Measurements from ENCODE around the gene KPNA3.
"Not testable (repeated sequence)": the region's sequence is repeated elsewhere in the genome, so short reads cannot be mapped to it uniquely, and the experiment has no call there.

Gene KPNA3

GRCh38 chr13:49740870-49741269, 51.6 kb downstream of the KPNA3 start:
- no peak for DNase-seq

GRCh38 chr13:49739498-49740187, 52.8 kb downstream of the KPNA3 start:
- no peak for DNase-seq

DNA sequence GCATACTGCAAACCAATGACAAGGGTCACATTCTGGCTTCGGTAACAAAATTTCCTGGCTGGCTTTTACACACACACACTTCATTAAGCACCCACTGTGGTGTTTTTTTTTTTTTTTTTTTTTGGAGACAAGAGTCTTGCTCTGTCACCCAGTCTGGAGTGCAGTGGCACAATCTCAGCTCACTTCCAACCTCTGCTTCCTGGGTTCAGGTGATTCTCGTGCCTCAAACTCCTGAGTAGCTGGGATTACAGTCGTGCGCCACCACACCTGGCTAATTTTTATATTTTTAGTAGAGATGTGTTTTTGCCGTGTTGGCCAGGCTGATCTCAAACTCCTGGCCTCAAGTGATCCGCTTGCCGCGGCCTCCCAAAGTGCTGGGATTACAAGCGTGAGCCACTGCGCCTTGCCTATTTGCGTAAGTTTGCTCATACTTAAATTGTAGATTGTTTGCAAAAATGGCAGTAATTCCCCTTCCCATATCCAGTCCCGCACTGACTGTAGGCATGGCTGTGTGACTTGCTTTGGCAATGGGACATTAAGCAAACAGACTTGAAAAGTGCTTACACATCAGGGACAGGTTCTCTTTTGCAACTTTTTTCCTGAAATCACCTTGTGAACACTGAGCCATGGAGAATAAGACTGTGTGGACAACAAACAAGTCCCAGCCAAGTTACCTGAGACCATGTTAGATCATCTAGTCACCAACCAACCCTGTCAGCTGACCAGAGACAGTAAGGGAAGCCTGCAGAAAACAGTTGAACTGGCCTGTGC, 59.1 kb downstream of the KPNA3 start:
- no peak for DNase-seq

DNA sequence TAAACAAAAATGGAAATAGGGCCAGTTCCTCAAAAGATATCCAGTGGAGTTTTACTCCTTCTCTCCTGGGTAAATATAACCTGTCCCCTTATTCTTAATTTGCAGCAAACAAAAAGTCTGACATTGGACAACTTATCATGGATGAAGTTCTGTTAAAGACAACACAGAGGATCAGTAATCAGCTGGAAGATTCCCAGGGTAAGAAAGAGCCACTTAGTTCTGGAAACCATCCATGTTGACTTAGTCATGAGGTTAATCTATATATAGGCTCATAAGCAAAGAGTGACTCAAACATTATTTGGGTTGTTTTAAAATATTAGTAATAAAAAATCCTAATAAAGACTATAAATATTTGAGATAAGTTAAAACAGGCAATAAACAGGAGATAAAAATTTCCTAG, 60.7 kb downstream of the KPNA3 start:
- no peak for DNase-seq

GRCh38 chr13:49716615-49717014, 75.9 kb downstream of the KPNA3 start:
- DNase-seq = no peak

- no peak for DNase-seq
These were observed 77.7 kb downstream of the KPNA3 start for GRCh38 chr13:49714757-49715156.

- DNase-seq = no peak
These were observed 81.1 kb downstream of the KPNA3 start for GRCh38 chr13:49711218-49711863.

DNA sequence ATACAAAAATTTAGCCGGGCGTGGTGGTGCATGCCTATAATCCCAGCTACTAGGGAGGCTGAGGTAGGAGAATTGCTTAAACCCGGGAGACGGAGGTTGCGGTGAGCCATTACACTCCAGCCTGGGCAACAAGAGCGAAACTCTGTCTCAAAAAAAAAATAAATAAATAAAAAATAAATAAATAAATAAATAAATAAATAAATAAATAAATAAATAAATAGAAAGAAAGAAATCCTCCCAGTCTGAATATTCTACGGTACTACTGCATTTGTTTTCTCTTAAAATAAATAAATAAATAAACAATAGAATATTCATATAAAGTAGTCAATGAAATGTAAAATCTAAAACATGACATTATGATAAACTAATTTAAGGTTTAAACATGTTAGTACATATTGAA, 88.2 kb downstream of the KPNA3 start:
- DNase-seq = not testable (repeated sequence)

GRCh38 chr13:49701491-49701890, 91.0 kb downstream of the KPNA3 start:
- no peak for DNase-seq

DNA sequence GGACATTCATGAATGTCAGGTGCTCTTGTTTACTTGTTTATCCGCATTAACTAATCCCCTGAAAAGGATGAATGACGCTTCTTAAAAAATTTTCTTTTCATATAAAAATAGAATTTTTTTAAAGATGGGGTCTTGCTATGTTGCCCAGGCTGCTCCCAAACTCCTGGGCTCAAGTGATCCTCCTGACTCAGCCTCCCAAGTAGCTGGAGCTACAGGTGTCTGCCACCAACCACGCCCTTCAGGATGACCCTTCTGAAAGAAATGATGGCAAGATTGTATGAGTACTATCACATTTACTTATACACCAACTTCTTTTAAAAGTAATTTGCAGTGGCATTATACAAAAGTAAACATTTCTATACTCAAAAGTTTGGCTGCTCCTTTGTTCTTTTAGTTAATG, 95.0 kb downstream of the KPNA3 start:
- no peak for DNase-seq

- no peak for DNase-seq
These were observed 98.0 kb downstream of the KPNA3 start for GRCh38 chr13:49694446-49694845.

- no peak for DNase-seq
These were observed 98.6 kb downstream of the KPNA3 start for GRCh38 chr13:49693877-49694276.

- DNase-seq = no peak
These were observed 99.2 kb downstream of the KPNA3 start for GRCh38 chr13:49693191-49693733.

DNA sequence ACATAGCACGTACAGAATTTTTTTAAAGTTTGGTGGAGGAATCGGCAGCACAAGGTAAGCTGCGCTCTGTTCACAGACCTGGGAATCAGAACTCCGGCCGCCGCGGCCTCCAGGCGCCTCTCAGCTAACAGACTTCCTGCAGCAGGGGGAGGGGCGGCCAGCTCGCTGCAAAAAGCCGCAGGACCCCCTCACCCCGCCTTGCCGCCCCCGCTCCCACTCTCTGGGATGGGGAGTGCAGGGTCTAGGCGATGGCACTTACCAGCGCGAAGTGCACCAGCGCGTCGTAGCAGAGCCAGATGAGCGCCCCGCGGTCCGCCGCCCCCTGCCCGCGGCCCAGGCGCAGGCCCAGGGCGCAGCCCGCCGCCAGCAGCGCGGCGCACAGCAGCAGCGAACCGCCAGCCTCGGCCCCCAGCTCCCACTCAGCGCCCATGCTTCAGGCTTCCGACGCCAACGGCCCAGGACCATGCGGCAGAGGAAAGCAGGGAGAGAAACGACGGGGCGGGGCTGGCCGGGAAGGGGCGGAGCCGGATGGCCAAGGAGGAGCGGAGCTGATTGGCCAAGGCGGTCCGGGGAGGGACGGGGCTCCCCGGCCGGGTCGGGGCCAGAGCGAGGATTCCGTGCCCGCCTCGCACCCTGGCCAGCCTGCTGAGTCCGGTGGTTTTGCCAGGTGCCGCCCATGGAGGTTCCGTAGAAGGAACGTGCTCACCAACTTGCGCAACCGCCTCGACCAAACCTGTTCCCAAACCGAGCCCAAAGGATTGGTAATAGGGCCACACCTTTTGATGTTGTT, 101.3 kb downstream of the KPNA3 start, which contains the start of gene EBPL:
TSS of gene EBPL (minus strand) at position 492 of the 790 bp plus-strand sequence. CDS start at position 430, 62 bp downstream.
- DNase-seq = peak; percentile 48

GRCh38 chr13:49690133-49690994, 102.1 kb downstream of the KPNA3 start:
- no peak for DNase-seq

- DNase-seq = no peak
These were observed 109.0 kb downstream of the KPNA3 start for GRCh38 chr13:49683489-49683888.

GRCh38 chr13:49681842-49682435, 110.5 kb downstream of the KPNA3 start:
- no peak for DNase-seq

DNA sequence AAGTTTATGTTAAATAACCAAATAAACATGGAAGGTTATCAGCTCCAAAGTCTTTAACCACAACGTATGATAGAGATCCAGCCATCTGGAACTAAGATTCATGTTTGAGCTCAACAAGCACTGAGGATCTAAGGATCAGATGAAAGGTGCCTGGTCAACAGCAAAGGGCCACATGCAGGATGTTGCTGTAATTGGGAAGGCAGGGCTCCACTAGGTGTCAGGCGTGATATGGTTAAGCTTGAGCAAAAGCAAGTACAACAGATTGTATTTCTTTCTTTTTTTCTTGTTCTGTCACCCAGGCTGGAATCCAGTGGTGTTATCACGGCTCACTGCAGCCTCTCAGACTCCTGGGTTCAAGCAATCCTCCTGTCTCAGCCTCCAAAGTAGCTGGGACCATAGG, 113.2 kb downstream of the KPNA3 start:
- no peak for DNase-seq

DNA sequence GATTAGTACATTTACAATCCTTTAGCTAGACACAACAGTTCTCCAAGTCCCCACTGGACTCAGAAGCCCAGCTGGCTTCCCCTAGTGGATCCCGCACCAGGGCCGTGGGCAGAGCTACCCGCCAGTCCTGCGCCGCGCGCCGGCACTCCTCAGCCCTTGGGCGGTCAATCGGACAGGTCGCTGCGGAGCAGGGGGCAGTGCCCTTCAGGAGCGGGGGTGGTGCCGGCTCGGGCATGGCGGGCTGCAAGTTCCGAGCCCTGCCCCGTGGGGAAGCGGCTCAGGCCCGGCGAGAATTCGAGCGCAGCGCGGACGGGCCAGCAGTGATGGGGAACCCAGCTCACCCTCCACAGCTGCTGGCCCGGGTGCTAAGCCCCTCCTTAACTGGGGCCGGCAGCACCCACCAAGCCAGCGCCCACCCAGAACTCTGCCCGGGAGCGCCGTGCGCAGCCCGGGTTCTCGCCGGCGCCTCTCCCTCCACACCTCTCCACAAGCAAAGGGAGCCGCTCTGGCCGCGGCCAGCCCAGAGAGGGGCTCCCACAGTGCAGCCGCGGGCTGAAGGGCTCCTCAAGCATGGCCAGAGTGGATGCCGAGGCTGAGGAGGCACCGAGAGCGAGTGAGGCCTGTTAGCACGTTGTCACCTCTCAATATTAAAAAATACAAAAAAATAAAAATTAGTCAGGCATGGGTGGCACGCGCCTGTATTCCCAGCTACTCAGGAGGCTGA, 114.1 kb downstream of the KPNA3 start:
- no peak for DNase-seq

- no peak for DNase-seq
These were observed 115.7 kb downstream of the KPNA3 start for GRCh38 chr13:49676581-49677298.
